Osteocyte (in vitro differentiated cells): Measurements from ENCODE around the gene FILIP1. TPM values are rescaled to one million over a fixed set of nuclear protein-coding genes. Genes with fewer than 3 reads are reported as not detected.

Experiments
- DNase-seq: peaks from one replicate; pipeline ENCODE4 v3.0.0; 2021; ENCODE audit warnings: mixed read lengths; ENCODE audit not compliant: unreplicated experiment; ENCODE audit errors: extremely low spot score
- H3K27ac Mint-ChIP-seq: one replicate; pipeline ENCODE4 v1.8.0; 2021; ENCODE audit warnings: mild to moderate bottlenecking, mixed read lengths; ENCODE audit not compliant: unreplicated experiment
- H3K27me3 Mint-ChIP-seq: one replicate; pipeline ENCODE4 v1.8.0; 2021; ENCODE audit warnings: mixed read lengths; ENCODE audit not compliant: unreplicated experiment
- H3K36me3 Mint-ChIP-seq: one replicate; pipeline ENCODE4 v1.8.0; 2021; ENCODE audit warnings: mixed read lengths; ENCODE audit not compliant: unreplicated experiment
- H3K4me1 Mint-ChIP-seq: one replicate; pipeline ENCODE4 v1.8.0; 2021; ENCODE audit warnings: mixed read lengths; ENCODE audit not compliant: unreplicated experiment
- H3K4me3 Mint-ChIP-seq: one replicate; pipeline ENCODE4 v1.8.0; 2021; ENCODE audit warnings: mild to moderate bottlenecking, moderate library complexity, mixed read lengths; ENCODE audit not compliant: unreplicated experiment
- H3K9me3 Mint-ChIP-seq: one replicate; pipeline ENCODE4 v1.8.0; 2021; ENCODE audit warnings: mixed read lengths; ENCODE audit not compliant: unreplicated experiment
- CTCF ChIP-seq: fragments of 200-600 bp; sonication (generic); IDR thresholded peaks from 2 replicates; pipeline ENCODE4 v1.5.0; 2021; ENCODE audit warnings: antibody characterized with exemption, mild to moderate bottlenecking, moderate library complexity
- total RNA-seq: library from RNA; stranded (reverse); gene quantifications from 2 replicates; pipeline ENCODE4 v1.2.1, GENCODE V29; 2021

FILIP1 gene
- total RNA-seq, 1 donor from 2014 or later = 0.05 TPM

- Mint-ChIP-seq H3K4me3 (no peak overlapping the region), H3K9me3 (no peaks in the 10 kb centered on the region), H3K27me3 (peaks cover 13% of the 10 kb centered on the region), H3K4me1 (peaks cover 22% of the 10 kb centered on the region), H3K36me3 (no peaks in the 10 kb centered on the region), H3K27ac (peak overlapping the region; percentile 83)
- DNase-seq = no peak
- TF ChIP-seq CTCF = no peak
Measured at GRCh38 chr6:75431379-75431778, 62.2 kb downstream of the FILIP1 start.

GRCh38 chr6:75430631-75431325 is 62.8 kb downstream of the FILIP1 start:
- Mint-ChIP-seq H3K4me3 (no peak overlapping the region), H3K36me3 (no peaks in the 10 kb centered on the region), H3K27me3 (peaks cover 13% of the 10 kb centered on the region), H3K9me3 (no peaks in the 10 kb centered on the region), H3K27ac (peak overlapping the region; percentile 83), H3K4me1 (peaks cover 22% of the 10 kb centered on the region)
- no peak for DNase-seq
- no peak for TF ChIP-seq CTCF

- Mint-ChIP-seq H3K27ac (no peak overlapping the region), H3K27me3 (peaks cover 5% of the 10 kb centered on the region), H3K9me3 (no peaks in the 10 kb centered on the region), H3K4me1 (peaks cover 24% of the 10 kb centered on the region), H3K36me3 (no peaks in the 10 kb centered on the region), H3K4me3 (no peak overlapping the region)
- no peak for TF ChIP-seq CTCF
- no peak for DNase-seq
Measured at GRCh38 chr6:75429061-75429703, 64.4 kb downstream of the FILIP1 start.

GRCh38 chr6:75428204-75428603 is 65.4 kb downstream of the FILIP1 start:
- peaks cover 3% of the 10 kb centered on the region for H3K27me3 Mint-ChIP-seq
- no peak for DNase-seq
- H3K9me3 Mint-ChIP-seq = no peaks in the 10 kb centered on the region
- peaks cover 24% of the 10 kb centered on the region for H3K4me1 Mint-ChIP-seq
- H3K36me3 Mint-ChIP-seq = no peaks in the 10 kb centered on the region
- TF ChIP-seq CTCF = no peak
- H3K27ac Mint-ChIP-seq = no peak overlapping the region
- H3K4me3 Mint-ChIP-seq = no peak overlapping the region

GRCh38 chr6:75427329-75427728 is 66.3 kb downstream of the FILIP1 start:
- Mint-ChIP-seq H3K36me3 (no peaks in the 10 kb centered on the region), H3K27me3 (peaks cover 3% of the 10 kb centered on the region), H3K9me3 (no peaks in the 10 kb centered on the region), H3K27ac (no peak overlapping the region), H3K4me3 (no peak overlapping the region), H3K4me1 (peaks cover 24% of the 10 kb centered on the region)
- TF ChIP-seq CTCF = no peak
- DNase-seq = no peak
